GM12873 (cell line): ENCODE results near the gene AHRR.

Experiments used
- CTCF ChIP-seq: IDR thresholded peaks from 2 replicates; pipeline ENCODE4 v1.5.1; 2012; ENCODE audit warnings: low read depth, mild to moderate bottlenecking, moderate library complexity, low read length, control low read depth; ENCODE audit not compliant: insufficient read depth; ENCODE audit errors: missing control alignments

AHRR gene

GRCh38 chr5:333945-334344 lies 12.4 kb downstream of the AHRR start:
- no peak for TF ChIP-seq CTCF

GRCh38 chr5:334903-335739 lies 13.6 kb downstream of the AHRR start:
- no peak for TF ChIP-seq CTCF

GRCh38 chr5:335740-336038 lies 14.2 kb downstream of the AHRR start:
- no peak for TF ChIP-seq CTCF

DNA sequence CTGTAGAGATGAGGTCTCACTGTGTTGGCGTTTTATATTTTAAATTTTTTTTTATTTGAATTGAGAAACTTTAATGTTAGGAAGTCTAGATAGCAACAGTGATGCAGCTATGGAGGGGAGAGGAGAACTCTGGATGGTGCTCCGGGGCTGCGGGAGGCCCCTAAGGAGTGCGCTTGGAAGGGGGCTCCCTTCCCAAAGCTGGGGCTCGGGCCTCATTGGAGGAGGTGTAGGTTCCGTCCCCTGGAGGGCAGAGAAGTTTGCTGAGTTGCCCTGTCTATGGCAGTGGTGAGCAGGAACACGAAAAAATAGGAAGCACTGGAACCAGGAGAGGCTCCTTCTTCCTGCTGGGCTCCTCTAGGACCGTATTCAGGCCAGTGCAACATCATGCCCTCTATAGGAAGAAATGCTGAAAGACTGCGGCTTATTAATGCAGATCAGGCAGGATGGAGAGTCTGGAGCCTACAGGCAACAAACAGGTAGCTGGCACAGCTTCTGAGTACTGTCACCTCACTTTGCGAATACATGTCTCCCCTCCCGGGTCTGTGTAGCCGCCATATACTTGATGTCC lies 16.1 kb downstream of the AHRR start:
- TF ChIP-seq CTCF: peak; percentile 16

DNA sequence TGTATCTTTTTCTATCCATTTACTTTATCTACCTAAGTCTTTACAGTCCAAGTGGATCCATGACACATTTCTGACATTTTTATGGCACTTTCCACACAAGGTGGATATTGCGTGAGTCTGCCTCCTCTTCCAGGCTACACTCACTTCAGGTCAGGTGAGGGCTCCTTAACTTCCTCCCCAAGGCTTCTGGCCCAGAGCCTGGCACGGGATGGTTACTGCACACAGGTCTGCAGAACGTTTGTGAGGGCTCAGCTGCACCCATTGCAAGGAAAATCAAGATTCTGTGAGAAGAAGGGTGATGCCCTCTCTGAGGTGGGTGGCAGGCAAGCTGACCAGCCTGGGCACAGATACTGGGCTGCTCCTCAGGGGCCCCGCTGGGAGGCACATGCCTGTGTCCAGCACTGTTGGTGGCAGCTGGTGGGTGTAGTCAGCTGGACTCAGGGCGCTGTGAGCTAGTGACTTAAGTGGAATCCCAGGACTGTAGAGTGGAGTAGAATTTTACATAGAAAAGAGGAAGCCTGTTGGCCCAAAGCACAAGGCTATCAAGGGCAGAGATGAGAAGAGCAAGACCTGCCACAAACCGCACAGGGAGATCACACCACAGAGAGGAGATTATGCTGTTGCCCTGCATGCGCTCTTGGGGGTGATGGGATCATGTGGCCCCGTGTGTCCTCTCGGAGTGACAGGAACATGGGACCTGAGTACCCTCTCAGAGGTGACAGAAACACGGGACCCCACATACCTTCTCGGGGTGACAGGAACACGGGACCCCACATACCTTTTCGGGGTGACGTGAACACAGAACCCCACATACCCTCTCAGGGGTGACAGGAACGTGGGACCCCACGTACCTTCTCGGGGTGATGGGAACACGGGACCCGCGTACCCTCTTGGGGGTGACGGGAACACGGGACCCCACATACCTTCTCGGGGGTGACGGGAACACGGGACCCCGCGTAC lies 21.3 kb downstream of the AHRR start:
- TF ChIP-seq CTCF: no peak

- TF ChIP-seq CTCF: no peak
Observed at GRCh38 chr5:343461-344401, 22.2 kb downstream of the AHRR start.
